ENCODE measurements around the gene CLEC18A. TPM values are rescaled to one million over a fixed set of nuclear protein-coding genes. Genes with fewer than 3 reads are reported as not detected.

Gene CLEC18A
- total and polyA plus RNA-seq, 2 of the 4 experiments (the other 2 are of a cell fraction), result under 0.01 TPM; not detected in 1

- Histone ChIP-seq H3K18ac (ENCODE audit: low read depth, low read length) (no peak overlapping the region), H2AK5ac (ENCODE audit: low read depth, low read length) (peak overlapping the region; percentile 57), H4K8ac (ENCODE audit: low read depth in 2 of 2, low read length in 2 of 2) (peak overlapping the region; percentile 89 to 90; a peak in 2 of 4 replicates), H3K9ac (ENCODE audit: low read depth, low read length) (no peak overlapping the region), H2AFZ (replicated peaks; ENCODE audit: low read length, poor library complexity) (peak overlapping the region; percentile 82), H3K14ac (replicated peaks; ENCODE audit: low read depth, low read length) (peak overlapping the region; percentile 84), H3K56ac (ENCODE audit: extremely low read depth, insufficient read depth, low read length) (no peak overlapping the region), H3K9me3 (ENCODE audit: control insufficient read depth, insufficient read depth, low read length) (no peaks in the 10 kb centered on the region), H3K27me3 (ENCODE audit: control insufficient read depth, insufficient read depth, low read length) (no peaks in the 10 kb centered on the region), H2BK20ac (ENCODE audit: low read depth, low read length) (peak overlapping the region; percentile 80; the same call in 1 of the 2 replicates), H2BK120ac (ENCODE audit: low read depth, low read length) (peak overlapping the region; percentile 87), H2BK5ac (ENCODE audit: low read depth, low read length, poor library complexity, severe bottlenecking) (peak overlapping the region; percentile 4), H2AK9ac (replicated peaks; ENCODE audit: low read depth, low read length, poor library complexity) (no peak overlapping the region), H4K5ac (ENCODE audit: low read depth, low read length) (peak overlapping the region; percentile 36; the same call in 1 of the 2 replicates), H3K79me1 (ENCODE audit: low read depth in 1 of 2, low read length in 2 of 2) (peaks cover 0 to 18% of the 10 kb centered on the region in 2 experiments; a peak in 3 of 4 replicates), H3K23ac (ENCODE audit: low read depth, low read length) (peak overlapping the region; percentile 49; the same call in 1 of the 2 replicates), H3K4me3 (ENCODE audit: insufficient read depth, low read depth, low read length) (no peak overlapping the region), H3K4ac (ENCODE audit: low read depth, low read length) (peak overlapping the region; percentile 92), H3K9me1 (ENCODE audit: insufficient read depth, low read length) (peaks cover 13% of the 10 kb centered on the region), H4K20me1 (ENCODE audit: insufficient read depth, low read length) (no peaks in the 10 kb centered on the region), H3K4me1 (ENCODE audit: control insufficient read depth, insufficient read depth, low read length) (peaks cover 8% of the 10 kb centered on the region), H4K91ac (ENCODE audit: insufficient read depth, low read depth, low read length) (peak overlapping the region; percentile 72; the same call in 1 of the 2 replicates), H3K4me2 (ENCODE audit: low read depth, low read length) (no peak overlapping the region), H3K27ac (ENCODE audit: insufficient read depth, low read length) (peak overlapping the region; percentile 43; the same call in 1 of the 2 replicates), H3K36me3 (ENCODE audit: control insufficient read depth, insufficient read depth, low read length) (no peaks in the 10 kb centered on the region), H2BK15ac (ENCODE audit: low read depth, low read length) (peak overlapping the region; percentile 88; the same call in 1 of the 3 replicates)
- intact Hi-C loops (cut with micrococcal nuclease) (no loop called here), dilution Hi-C loops (cut with HindIII; ENCODE audit: low sequenced_read_pairs, unreplicated experiment) (no loop called here), in situ Hi-C loops (cut with MboI; ENCODE audit: low sequenced_read_pairs) (no loop called here)
- POLR2A ChIA-PET (ENCODE audit: unreplicated experiment), result no interaction called here
- no peak for DNase-seq
- no peak for TF ChIP-seq SMC3 (IDR thresholded peaks at IDR 0.05; ENCODE audit: low read depth, low read length)
- TF ChIP-seq USF2 (IDR thresholded peaks at IDR 0.05; ENCODE audit: low read depth, low read length), result no peak
- no peak for TF ChIP-seq FOS (IDR thresholded peaks at IDR 0.05; ENCODE audit: low read depth, low read length)
- no peak for TF ChIP-seq RCOR1 (IDR thresholded peaks at IDR 0.05; ENCODE audit: insufficient replicate concordance, low read length)
- no peak for TF ChIP-seq POLR2A (IDR thresholded peaks at IDR 0.05; ENCODE audit: low read depth, low read length)
- no peak for TF ChIP-seq CHD1 (IDR thresholded peaks at IDR 0.05; ENCODE audit: low read depth, low read length)
- no peak for TF ChIP-seq CTCF (conservative IDR thresholded peaks at IDR 0.05; ENCODE audit: low read depth, low read length)
- TF ChIP-seq MAFK (IDR thresholded peaks at IDR 0.05; ENCODE audit: low read depth, low read length), result no peak
- TF ChIP-seq BHLHE40 (IDR thresholded peaks at IDR 0.05; ENCODE audit: low read depth, low read length), result no peak
- TF ChIP-seq ELK1 (IDR thresholded peaks at IDR 0.05; ENCODE audit: borderline replicate concordance, low read depth, low read length), result no peak
- no peak for TF ChIP-seq MAZ (IDR thresholded peaks at IDR 0.05; ENCODE audit: borderline replicate concordance, low read depth, low read length)
- no peak for TF ChIP-seq NFE2L2 (IDR thresholded peaks at IDR 0.05; ENCODE audit: low read depth, low read length)
- no peak for TF ChIP-seq MXI1 (IDR thresholded peaks at IDR 0.05; ENCODE audit: borderline replicate concordance, low read depth, low read length)
- CTCF ChIA-PET, result interaction anchor here (0.6 kb wide), 1 partner anchor 736 kb away, joined by 5 read pairs; no protein-coding TSS in a partner anchor
- BruUV-seq (replicated peaks), result no TSS peak
- no peak for ATAC-seq (ENCODE audit: low read depth)
- 90% methylated on average over 2 of the region's 11 CpGs; no CpG with 5 or more reads in 1 of the 2 experiments for WGBS, 2 experiments (ENCODE audit: extremely low coverage in 2 of 2, insufficient read length in 1 of 2)
These were observed 26.9 kb upstream of the CLEC18A start for GRCh38 chr16:69924041-69924775.
